ENCODE data around the gene C16orf89.

GRCh38 chr16:5003211-5003610, 62.5 kb downstream of the C16orf89 start:
- no peak for TF ChIP-seq EZH2 (IDR thresholded peaks at IDR 0.05; ENCODE audit: low read depth)
- no peak for TF ChIP-seq CTCF (conservative IDR thresholded peaks at IDR 0.05)

All from PC-9 (cell line).